Astrocyte of the spinal cord (primary cell): Measurements from ENCODE around the gene PUS7L.
"Not testable (repeated sequence)": the region's sequence is repeated elsewhere in the genome, so short reads cannot be mapped to it uniquely, and the experiment has no call there.

Experiments used
- DNase-seq: peaks from one replicate; pipeline ENCODE4 v3.0.0; 2011; ENCODE audit warnings: low read depth, low spot score
- H3K4me3 ChIP-seq: 2 replicates; pipeline ENCODE4 v1.5.1; 2011; ENCODE audit warnings: low read depth, mild to moderate bottlenecking, low read length, moderate library complexity
- in situ Hi-C: cut with HindIII; loops from 2 replicates; pipeline ENCODE4 v1.10.0; 2017; ENCODE audit warnings: low sequenced_read_pairs
- TF ChIP-seq, protein P1 (sequence below): IDR thresholded peaks from 2 replicates; pipeline ENCODE4 v1.5.1; 2012; ENCODE audit warnings: low read depth, mild to moderate bottlenecking, low read length, inconsistent platforms

PUS7L gene

DNA sequence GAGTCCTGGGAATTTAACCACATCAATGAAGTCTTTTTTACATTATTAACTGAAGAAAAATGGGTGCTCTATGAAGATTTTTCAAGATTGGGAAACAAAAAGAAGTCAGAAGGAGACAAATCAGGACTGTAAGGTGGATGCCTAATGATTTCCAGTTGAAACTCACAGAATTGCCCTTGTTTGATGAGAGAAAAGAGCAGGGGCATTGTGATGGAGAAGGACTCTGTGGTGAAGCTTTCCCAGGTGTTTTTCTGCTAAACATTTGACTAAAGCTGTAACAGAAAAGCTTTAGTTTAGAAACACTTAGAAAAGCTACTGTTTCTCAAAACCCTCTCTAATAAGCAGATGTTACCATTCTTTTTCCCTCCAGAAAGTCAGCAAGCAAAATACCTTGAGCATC, 5.9 kb upstream of the PUS7L start:
- TF ChIP-seq, protein P1, sequence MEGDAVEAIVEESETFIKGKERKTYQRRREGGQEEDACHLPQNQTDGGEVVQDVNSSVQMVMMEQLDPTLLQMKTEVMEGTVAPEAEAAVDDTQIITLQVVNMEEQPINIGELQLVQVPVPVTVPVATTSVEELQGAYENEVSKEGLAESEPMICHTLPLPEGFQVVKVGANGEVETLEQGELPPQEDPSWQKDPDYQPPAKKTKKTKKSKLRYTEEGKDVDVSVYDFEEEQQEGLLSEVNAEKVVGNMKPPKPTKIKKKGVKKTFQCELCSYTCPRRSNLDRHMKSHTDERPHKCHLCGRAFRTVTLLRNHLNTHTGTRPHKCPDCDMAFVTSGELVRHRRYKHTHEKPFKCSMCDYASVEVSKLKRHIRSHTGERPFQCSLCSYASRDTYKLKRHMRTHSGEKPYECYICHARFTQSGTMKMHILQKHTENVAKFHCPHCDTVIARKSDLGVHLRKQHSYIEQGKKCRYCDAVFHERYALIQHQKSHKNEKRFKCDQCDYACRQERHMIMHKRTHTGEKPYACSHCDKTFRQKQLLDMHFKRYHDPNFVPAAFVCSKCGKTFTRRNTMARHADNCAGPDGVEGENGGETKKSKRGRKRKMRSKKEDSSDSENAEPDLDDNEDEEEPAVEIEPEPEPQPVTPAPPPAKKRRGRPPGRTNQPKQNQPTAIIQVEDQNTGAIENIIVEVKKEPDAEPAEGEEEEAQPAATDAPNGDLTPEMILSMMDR, result no peak
- H3K4me3 ChIP-seq, result no peak overlapping the region
- in situ Hi-C loops, result no loop called here
- DNase-seq, result no peak

DNA sequence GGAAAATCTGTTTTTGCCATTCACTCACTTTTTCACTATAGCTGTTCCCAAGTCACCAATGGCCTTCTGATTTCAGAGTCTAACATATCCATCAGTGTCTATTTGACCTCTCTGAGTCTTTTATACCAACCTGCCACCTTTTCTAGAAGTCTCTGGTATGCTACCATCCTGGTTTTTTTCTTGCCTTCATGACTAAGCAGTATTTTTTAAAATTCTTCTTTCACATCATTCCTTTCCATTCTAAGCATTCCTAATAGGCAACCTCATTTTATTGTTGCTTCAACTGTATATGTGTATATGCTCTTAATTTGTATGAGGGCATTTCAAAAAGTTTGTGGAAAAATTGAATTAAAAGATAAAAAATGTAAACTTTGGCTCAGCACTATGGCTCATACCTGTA, 5.2 kb upstream of the PUS7L start:
- in situ Hi-C loops, result no loop called here
- H3K4me3 ChIP-seq, result no peak overlapping the region
- TF ChIP-seq, protein P1, result no peak
- DNase-seq, result no peak

DNA sequence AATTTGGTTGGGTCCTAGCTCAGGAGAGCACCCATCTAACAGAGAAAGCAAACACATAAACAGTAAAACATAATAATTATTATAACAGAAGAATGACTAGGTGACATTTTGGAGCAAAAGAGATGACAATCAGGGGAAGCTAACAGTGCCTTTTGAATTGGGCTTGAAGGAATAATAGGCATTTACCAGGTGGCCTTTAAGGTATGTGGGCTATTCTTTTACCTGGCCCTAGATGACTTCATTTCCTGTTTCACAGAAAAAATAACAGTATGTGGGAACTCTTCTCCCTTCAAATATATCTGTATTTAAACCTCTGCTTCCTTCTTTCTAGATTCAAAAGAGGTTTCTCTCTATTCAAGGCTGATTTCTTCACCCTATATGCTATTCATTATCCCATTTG, 4.0 kb upstream of the PUS7L start:
- no peak overlapping the region for H3K4me3 ChIP-seq
- TF ChIP-seq, protein P1, result no peak
- DNase-seq, result no peak
- in situ Hi-C loops, result no loop called here

DNA sequence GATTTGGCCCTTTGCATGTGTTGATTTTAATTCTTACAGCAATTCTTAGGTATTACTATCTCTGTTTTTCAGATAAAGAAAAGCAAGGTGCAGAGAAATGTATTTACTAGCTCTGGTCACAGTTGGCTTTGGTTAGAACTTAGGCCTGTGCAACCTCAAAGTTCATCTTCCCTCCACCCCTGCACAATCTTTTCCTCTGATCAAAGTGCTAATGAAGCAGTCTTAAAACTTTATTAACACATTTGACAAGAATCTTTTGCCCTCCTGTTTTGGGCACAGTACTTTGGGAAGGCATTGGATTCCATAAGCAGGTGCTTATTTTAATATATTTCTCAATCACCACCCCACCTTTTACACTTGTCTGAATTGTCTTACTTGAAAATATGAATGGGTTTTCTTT, 2.9 kb upstream of the PUS7L start:
- in situ Hi-C loops, result no loop called here
- no peak overlapping the region for H3K4me3 ChIP-seq
- no peak for DNase-seq
- TF ChIP-seq, protein P1, result no peak

DNA sequence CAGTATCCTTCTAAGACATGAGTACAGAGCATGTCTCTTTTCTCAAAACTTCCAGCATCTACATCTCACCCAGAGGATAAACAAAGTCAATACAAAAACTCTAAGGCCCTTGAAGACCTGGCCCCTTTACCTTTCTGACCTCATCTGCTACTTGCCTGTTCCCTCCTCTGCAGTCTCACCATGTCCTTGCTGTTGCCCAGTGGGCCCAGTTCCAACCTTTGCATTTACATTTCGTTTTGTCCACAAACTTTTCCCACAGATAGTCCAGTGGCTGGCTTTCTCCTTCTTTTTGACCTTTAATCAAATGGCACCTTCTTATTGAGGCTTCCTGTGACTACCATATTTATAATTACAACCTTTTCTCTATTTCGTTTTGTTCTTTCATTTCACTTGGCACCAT, 1.8 kb upstream of the PUS7L start:
- TF ChIP-seq, protein P1, result no peak
- DNase-seq, result no peak
- H3K4me3 ChIP-seq, result no peak overlapping the region
- in situ Hi-C loops, result no loop called here

DNA sequence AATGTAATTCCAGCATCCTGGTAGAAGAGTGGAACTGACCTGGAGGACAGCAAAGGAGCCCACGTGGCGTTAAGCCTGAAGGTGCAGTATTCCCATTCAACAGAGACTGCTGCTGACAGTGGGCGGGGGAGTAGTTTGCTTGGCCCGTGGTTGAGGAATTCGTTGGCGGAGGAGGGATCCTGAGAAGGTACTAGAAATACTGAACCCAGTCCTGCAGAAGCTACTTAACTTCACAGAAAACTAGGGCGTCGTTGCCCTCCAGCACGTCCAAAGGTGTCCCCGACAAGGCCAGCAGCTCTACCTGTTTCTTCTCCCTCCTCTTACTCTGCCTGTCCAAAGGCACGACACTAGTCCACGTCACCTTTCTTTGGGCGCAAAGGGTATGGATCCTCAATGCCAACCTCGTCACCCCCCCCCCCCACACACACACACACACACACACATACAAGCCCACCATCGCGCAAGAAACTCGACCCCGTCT, 303 bp downstream of the PUS7L start:
- in situ Hi-C loops, result no loop called here
- no peak for DNase-seq
- peak overlapping the region; percentile 84 for H3K4me3 ChIP-seq
- TF ChIP-seq, protein P1, result no peak

DNA sequence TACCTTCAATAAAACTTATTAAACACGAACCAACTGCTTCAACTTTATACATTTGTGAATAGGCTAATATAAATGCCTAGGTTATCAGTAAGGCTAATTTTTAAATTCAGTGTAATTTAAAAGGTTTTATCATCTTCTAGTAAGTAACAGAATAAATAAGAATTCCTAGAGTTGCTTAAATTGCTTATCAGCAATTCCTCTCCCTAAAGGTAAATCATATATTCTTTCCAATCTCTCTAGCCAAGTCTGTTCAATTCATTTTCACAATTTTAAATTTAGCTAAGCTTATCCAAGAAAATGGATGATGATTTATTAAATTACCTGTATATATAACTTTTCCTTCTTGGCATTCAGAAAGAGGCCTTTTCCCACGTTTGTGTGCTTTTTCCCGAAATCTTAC, 4.6 kb downstream of the PUS7L start:
- in situ Hi-C loops, result no loop called here
- TF ChIP-seq, protein P1, result no peak
- H3K4me3 ChIP-seq, result no peak overlapping the region
- DNase-seq, result no peak

DNA sequence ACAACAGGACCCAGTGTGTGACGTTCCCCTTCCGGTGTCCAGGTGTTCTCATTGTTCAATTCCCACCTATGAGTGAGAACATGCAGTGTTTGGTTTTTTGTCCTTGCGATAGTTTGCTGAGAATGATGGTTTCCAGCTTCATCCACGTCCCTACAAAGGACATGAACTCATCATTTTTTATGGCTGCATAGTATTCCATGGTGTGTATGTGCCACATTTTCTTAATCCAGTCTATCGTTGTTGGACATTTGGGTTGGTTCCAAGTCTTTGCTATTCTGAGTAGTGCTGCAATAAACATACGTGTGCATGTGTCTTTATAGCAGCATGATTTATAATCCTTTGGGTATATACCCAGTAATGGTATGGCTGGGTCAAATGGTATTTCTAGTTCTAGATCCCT, 7.2 kb downstream of the PUS7L start:
- in situ Hi-C loops, DNase-seq, H3K4me3 ChIP-seq: not testable (repeated sequence)
